Esophagus muscularis mucosa (tissue), 2 donors: ENCODE results near the gene CCDC149.

Source experiments
- POLR2A ChIP-seq: fragments of 450-650 bp; IDR thresholded peaks from one replicate; pipeline ENCODE4 v1.6.1; 2017; ENCODE audit warnings: antibody characterized with exemption, moderate library complexity, mild to moderate bottlenecking, low read depth
- POLR2AphosphoS5 ChIP-seq, 2 donors: sonication (generic); formaldehyde crosslinking; IDR thresholded peaks; one replicate each; pipeline ENCODE4 v1.6.1; 2017; ENCODE audit warnings: antibody characterized with exemption in 2 of 2

GRCh38 chr4:24783506-24783905 lies 129.3 kb downstream of the CCDC149 start:
- TF ChIP-seq POLR2AphosphoS5 (IDR thresholded peaks at IDR 0.05) (no peak), POLR2A (no peak)
